Hepatocyte (in vitro differentiated cells): ENCODE results near the gene CYP26A1.

Source experiments
- EZH2 ChIP-seq: fragments of 200-600 bp; sonication (generic); IDR thresholded peaks from 2 replicates; pipeline ENCODE4 v1.6.1; 2016; ENCODE audit warnings: antibody characterized with exemption, mild to moderate bottlenecking, borderline replicate concordance
- EZH2phosphoT487 ChIP-seq: fragments of 200-600 bp; sonication (generic); IDR thresholded peaks from one replicate; pipeline ENCODE4 v1.6.1; 2018; ENCODE audit warnings: antibody characterized with exemption, mild to moderate bottlenecking, low read depth, moderate library complexity; ENCODE audit not compliant: unreplicated experiment, severe bottlenecking
- TF ChIP-seq, protein P1 (sequence below): fragments of 200-600 bp; sonication (generic); IDR thresholded peaks from 2 replicates; pipeline ENCODE4 v1.5.1; 2016; ENCODE audit warnings: antibody characterized with exemption, mild to moderate bottlenecking; ENCODE audit not compliant: poor library complexity

DNA sequence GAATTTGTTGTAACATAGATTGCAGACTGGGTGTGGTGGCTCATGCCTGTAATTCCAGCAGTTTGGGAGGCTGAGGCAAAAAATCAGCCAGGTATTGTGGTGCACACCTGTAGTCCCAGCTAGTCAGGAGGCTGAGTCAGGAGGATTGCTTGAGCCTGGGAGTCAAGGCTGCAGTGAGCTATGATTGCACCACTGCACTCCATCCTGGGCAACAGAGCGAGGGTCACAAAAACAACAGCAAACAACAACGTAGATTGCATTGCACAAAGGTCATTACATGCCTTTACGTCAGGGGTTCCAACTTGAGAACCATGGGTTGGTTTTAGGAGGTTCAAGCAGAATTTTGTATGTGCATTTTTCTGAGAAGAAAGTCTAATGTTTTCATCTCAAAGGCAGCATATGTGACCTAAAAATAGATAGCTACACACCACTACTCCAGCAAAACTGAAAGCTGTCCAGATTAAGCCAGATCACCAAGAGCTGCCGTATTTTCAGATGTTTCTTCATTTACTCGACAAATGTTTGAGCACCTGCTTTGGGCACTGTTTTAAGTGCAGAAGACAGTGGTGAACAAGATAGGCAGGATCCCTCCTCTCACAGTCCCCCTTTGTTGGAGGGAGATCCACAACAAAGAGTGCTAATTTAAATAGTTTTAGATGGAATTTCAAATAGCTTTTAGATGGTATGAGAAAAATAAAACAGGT is 41.4 kb upstream of the CYP26A1 start:
- TF ChIP-seq, protein P1, sequence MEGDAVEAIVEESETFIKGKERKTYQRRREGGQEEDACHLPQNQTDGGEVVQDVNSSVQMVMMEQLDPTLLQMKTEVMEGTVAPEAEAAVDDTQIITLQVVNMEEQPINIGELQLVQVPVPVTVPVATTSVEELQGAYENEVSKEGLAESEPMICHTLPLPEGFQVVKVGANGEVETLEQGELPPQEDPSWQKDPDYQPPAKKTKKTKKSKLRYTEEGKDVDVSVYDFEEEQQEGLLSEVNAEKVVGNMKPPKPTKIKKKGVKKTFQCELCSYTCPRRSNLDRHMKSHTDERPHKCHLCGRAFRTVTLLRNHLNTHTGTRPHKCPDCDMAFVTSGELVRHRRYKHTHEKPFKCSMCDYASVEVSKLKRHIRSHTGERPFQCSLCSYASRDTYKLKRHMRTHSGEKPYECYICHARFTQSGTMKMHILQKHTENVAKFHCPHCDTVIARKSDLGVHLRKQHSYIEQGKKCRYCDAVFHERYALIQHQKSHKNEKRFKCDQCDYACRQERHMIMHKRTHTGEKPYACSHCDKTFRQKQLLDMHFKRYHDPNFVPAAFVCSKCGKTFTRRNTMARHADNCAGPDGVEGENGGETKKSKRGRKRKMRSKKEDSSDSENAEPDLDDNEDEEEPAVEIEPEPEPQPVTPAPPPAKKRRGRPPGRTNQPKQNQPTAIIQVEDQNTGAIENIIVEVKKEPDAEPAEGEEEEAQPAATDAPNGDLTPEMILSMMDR: no peak
- TF ChIP-seq EZH2 (no peak), EZH2phosphoT487 (no peak)
